Measurements from ENCODE around the gene FAM234A.
"Not testable (repeated sequence)": the region's sequence is repeated elsewhere in the genome, so short reads cannot be mapped to it uniquely, and the experiment has no call there.

The FAM234A gene

GRCh38 chr16:266258-267164, 31.9 kb downstream of the FAM234A start:
- Mint-ChIP-seq H3K27me3 (peaks cover 2% of the 10 kb centered on the region), H3K4me1 (no peaks in the 10 kb centered on the region), H3K27ac (no peak overlapping the region), H3K36me3 (peaks cover 42% of the 10 kb centered on the region), H3K4me3 (no peak overlapping the region), H3K9me3 (no peaks in the 10 kb centered on the region)
- no peak for ATAC-seq

DNA sequence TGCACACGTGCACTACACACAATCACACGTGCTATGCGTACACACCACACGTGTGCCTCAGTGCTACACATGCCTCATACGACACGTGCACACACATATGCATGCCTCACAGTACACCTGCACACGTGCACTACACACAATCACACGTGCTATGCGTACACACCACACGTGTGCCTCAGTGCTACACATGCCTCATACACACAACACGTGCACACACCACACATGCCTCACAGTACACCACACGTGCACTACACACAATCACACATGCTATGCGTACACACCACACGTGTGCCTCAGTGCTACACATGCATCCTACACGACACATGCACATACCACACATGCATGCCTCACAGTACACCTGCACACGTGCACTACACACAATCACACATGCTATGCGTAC, 32.9 kb downstream of the FAM234A start:
- H3K4me3 Mint-ChIP-seq, ATAC-seq, H3K9me3 Mint-ChIP-seq, H3K4me1 Mint-ChIP-seq, H3K27ac Mint-ChIP-seq: not testable (repeated sequence)
- H3K27me3 Mint-ChIP-seq = peaks cover 12% of the 10 kb centered on the region
- peaks cover 31% of the 10 kb centered on the region for H3K36me3 Mint-ChIP-seq

GRCh38 chr16:268141-269053, 33.8 kb downstream of the FAM234A start:
- Mint-ChIP-seq H3K27me3 (peaks cover 12% of the 10 kb centered on the region), H3K4me1 (no peaks in the 10 kb centered on the region), H3K36me3 (peaks cover 23% of the 10 kb centered on the region), H3K27ac (no peak overlapping the region), H3K9me3 (no peaks in the 10 kb centered on the region), H3K4me3 (no peak overlapping the region)
- no peak for ATAC-seq

- ATAC-seq = no peak
- Mint-ChIP-seq H3K4me1 (no peaks in the 10 kb centered on the region), H3K9me3 (no peaks in the 10 kb centered on the region), H3K27ac (no peak overlapping the region), H3K27me3 (peaks cover 12% of the 10 kb centered on the region), H3K36me3 (peaks cover 15% of the 10 kb centered on the region), H3K4me3 (no peak overlapping the region)
Measured at GRCh38 chr16:269061-269796, 34.6 kb downstream of the FAM234A start.

- ATAC-seq = no peak
- Mint-ChIP-seq H3K9me3 (no peaks in the 10 kb centered on the region), H3K36me3 (peaks cover 5% of the 10 kb centered on the region), H3K4me3 (no peak overlapping the region), H3K4me1 (no peaks in the 10 kb centered on the region), H3K27ac (no peak overlapping the region), H3K27me3 (peaks cover 12% of the 10 kb centered on the region)
Measured at GRCh38 chr16:270381-271255, 36.0 kb downstream of the FAM234A start.

GRCh38 chr16:272633-273546, 38.3 kb downstream of the FAM234A start:
- no peaks in the 10 kb centered on the region for H3K9me3 Mint-ChIP-seq
- ATAC-seq = no peak
- H3K27ac Mint-ChIP-seq = no peak overlapping the region
- no peak overlapping the region for H3K4me3 Mint-ChIP-seq
- H3K27me3 Mint-ChIP-seq = peaks cover 30% of the 10 kb centered on the region
- H3K36me3 Mint-ChIP-seq = no peaks in the 10 kb centered on the region
- H3K4me1 Mint-ChIP-seq = no peaks in the 10 kb centered on the region

- no peak overlapping the region for H3K27ac Mint-ChIP-seq
- no peak overlapping the region for H3K4me3 Mint-ChIP-seq
- no peak for ATAC-seq
- H3K9me3 Mint-ChIP-seq = no peaks in the 10 kb centered on the region
- no peaks in the 10 kb centered on the region for H3K4me1 Mint-ChIP-seq
- H3K27me3 Mint-ChIP-seq = peaks cover 39% of the 10 kb centered on the region
- H3K36me3 Mint-ChIP-seq = no peaks in the 10 kb centered on the region
Measured at GRCh38 chr16:273547-274421, 39.2 kb downstream of the FAM234A start.

DNA sequence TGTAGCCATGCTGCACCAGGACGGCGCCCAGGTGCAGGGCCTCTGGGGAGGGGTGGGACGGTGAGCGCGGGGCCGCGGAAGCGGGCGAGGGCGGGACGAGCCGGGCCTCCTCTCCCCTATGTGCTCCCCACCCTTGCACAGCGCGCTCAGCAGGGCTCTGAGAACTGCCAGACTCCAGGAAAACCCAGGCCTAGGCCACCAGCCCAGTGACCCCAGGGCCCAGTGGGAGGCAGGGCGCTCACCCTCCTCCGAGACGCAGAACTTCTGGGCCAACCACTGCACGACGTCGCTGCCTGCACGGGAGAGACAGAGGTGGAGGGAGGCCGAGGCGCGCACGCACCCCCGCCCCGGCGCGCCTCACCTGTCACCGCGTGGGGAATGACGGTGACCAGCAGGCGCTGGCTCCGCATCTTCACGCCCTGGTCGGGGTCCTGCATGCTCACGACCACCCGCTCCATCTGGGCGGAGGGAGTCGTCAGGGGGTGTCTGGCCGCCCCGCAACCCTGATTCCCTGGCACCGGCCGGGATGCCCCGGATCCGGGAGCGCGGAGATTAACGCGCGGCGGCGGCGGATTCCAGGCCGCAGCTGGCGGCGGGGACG, 40.5 kb downstream of the FAM234A start:
- H3K4me3 Mint-ChIP-seq = peak overlapping the region; percentile 44

GRCh38 chr16:275786-276232, 41.2 kb downstream of the FAM234A start, which contains the start of gene RGS11:
Gene RGS11 (minus strand): TSS chr16:275944. CDS start chr16:275911, 33 bp downstream.
- no peaks in the 10 kb centered on the region for H3K9me3 Mint-ChIP-seq
- H3K27me3 Mint-ChIP-seq = peaks cover 49% of the 10 kb centered on the region
- peak within 1 kb of the TSS; percentile 64 for H3K4me3 Mint-ChIP-seq
- H3K36me3 Mint-ChIP-seq = no peaks in the 10 kb centered on the region
- peaks cover 7% of the 10 kb centered on the region for H3K4me1 Mint-ChIP-seq
- peak; percentile 10 for ATAC-seq
- no peak within 1 kb of the TSS for H3K27ac Mint-ChIP-seq

More for the DNA sequence above, 40.5 kb downstream of the FAM234A start:
- peak; percentile 26 for ATAC-seq
- Mint-ChIP-seq H3K9me3 (no peaks in the 10 kb centered on the region), H3K36me3 (no peaks in the 10 kb centered on the region), H3K4me1 (peaks cover 7% of the 10 kb centered on the region), H3K27me3 (peaks cover 47% of the 10 kb centered on the region), H3K27ac (no peak overlapping the region)

DNA sequence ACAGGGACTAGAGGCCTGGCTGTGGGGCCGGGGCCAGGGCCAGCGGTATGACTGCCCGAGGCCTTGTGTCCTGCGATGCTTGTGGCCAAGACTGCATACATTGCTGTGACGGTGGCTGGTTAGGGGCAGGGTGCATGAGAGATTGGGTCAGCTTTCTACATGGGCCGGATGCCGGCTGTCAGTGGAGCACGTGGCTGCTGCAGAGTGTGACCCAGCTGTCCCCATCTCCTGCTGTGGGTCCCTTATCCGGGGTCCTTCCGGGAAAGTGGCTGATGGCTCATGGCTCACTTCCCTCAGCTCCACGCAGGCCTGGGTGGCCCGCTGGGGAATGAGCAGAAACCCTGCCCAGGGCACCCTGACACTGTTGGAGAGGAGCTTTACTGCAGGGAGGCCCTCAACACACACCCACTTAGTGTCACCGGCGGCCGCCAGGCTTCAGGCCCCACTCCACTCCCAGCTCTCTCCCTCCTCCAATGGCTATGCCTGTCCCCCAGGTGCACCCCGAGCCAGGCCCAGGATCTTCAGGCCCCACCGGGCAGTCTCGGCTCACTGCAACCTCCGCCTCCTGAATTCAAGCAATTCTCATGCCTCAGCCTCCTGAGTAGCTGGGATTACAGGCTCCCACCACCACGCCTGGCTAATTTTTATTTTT, 41.9 kb downstream of the FAM234A start:
- Mint-ChIP-seq H3K27ac (no peak overlapping the region), H3K27me3 (peaks cover 54% of the 10 kb centered on the region), H3K4me1 (peaks cover 7% of the 10 kb centered on the region), H3K9me3 (no peaks in the 10 kb centered on the region), H3K36me3 (no peaks in the 10 kb centered on the region), H3K4me3 (peak overlapping the region; percentile 64)
- ATAC-seq = no peak

- Mint-ChIP-seq H3K27ac (no peak overlapping the region), H3K9me3 (no peaks in the 10 kb centered on the region), H3K27me3 (peaks cover 62% of the 10 kb centered on the region), H3K36me3 (no peaks in the 10 kb centered on the region), H3K4me3 (no peak overlapping the region), H3K4me1 (peaks cover 7% of the 10 kb centered on the region)
- peak; percentile 52 for ATAC-seq
Measured at GRCh38 chr16:278863-279366, 44.3 kb downstream of the FAM234A start.

- Mint-ChIP-seq H3K9me3 (no peaks in the 10 kb centered on the region), H3K4me1 (peaks cover 7% of the 10 kb centered on the region), H3K36me3 (no peaks in the 10 kb centered on the region), H3K27ac (no peak overlapping the region), H3K27me3 (peaks cover 62% of the 10 kb centered on the region), H3K4me3 (no peak overlapping the region)
- no peak for ATAC-seq
Measured at GRCh38 chr16:279531-279930, 44.9 kb downstream of the FAM234A start.
